DOHH2 (cell line): ENCODE data around the gene ZBTB16.

ENCODE experiments used
- CTCF ChIP-seq: fragments of 200-600 bp; sonication (generic); IDR thresholded peaks from one replicate; pipeline ENCODE4 v1.5.1; 2014; ENCODE audit warnings: antibody characterized with exemption, mild to moderate bottlenecking, low read depth, low read length; ENCODE audit not compliant: poor library complexity, severe bottlenecking
- EZH2phosphoT487 ChIP-seq: fragments of 200-600 bp; sonication (generic); IDR thresholded peaks from 2 replicates; pipeline ENCODE4 v1.6.1; 2017; ENCODE audit warnings: borderline replicate concordance, mild to moderate bottlenecking, antibody characterized with exemption, low read length, moderate library complexity, mixed read lengths

DNA sequence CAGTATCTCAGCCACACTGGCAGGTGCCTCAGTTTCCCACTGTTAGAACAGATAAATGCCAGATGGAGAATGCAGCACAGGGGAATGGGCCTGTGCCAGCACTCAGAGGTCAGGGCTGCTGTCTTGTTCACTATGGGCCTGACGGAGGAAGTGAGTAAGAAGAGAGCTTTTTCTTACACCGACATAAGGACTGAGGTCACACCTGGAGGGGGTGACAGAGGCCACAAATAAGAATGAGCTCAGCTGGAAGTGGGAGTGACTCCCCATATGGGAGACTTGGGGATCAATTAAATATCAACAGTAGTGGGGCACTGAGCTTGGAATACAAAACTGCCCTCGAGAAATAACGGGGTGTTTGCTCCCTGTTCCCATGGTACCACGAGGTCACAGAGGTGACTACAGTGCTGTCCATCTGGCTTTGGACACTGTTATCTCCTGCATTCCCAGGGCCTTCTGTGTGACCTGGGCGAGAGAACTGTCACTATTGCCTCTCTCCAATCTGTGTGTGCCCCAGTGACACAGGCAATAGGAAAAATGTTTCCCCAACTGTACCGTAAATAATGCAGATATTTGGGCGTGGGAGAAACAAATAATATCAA is 142.6 kb downstream of the ZBTB16 start:
- no peak for TF ChIP-seq CTCF
- TF ChIP-seq EZH2phosphoT487: no peak
